HG03439 (cell line): ENCODE measurements around the gene ARL9.
"Not testable (repeated sequence)": the region's sequence is repeated elsewhere in the genome, so short reads cannot be mapped to it uniquely, and the experiment has no call there.

Source experiments
- ATAC-seq: cut with Tn5 transposase; IDR thresholded peaks from one replicate; pipeline ENCODE4 v1.9.1; 2021; ENCODE audit warnings: mild to moderate bottlenecking, moderate library complexity; ENCODE audit not compliant: unreplicated experiment

Gene ARL9

GRCh38 chr4:56505269-56506130 lies at the start of gene ARL9:
ARL9 (plus strand) TSS chr4:56505791; CDS start chr4:56505863, 72 bp downstream.
- ATAC-seq = no peak

DNA sequence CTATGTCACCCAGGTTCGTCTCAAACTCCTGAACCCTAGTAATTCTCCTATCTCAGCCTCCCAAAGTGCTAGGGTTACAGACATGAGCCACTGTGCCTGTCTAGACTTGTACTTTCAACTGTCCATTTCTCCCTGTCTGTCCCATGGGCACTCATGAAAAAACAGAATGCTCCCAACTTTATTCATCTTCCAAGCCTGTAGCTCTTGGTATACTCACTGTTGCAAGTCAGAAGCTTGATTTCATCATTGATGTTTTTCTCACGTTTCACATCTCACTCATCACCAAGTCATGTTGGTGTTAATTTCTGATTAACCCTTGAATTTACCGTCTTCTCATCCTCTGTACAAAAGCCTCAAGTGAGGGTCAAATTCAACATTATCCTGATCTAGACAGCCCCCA lies 45.5 kb upstream of the ARL9 start:
- no peak for ATAC-seq

GRCh38 chr4:56462157-56462556 lies 43.4 kb upstream of the ARL9 start:
- no peak for ATAC-seq

DNA sequence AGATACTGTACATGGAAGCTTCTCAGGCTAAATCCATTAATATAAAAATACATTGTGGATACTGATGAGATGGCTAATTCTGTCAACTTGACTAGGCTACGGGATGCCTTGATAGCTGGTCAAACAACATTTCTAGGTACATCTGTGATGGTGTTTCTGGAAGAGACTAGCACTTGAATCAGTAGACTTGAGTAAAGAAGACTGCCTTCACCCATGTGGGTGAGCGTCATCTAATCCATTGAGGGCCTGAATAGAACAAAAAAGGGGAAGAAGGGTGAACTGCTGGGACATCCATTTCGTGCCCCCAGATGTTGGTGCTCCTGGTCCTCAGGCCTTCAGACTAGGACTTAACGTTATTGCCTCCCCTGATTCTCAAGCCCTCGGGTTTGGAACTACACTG lies 41.9 kb upstream of the ARL9 start:
- no peak for ATAC-seq

DNA sequence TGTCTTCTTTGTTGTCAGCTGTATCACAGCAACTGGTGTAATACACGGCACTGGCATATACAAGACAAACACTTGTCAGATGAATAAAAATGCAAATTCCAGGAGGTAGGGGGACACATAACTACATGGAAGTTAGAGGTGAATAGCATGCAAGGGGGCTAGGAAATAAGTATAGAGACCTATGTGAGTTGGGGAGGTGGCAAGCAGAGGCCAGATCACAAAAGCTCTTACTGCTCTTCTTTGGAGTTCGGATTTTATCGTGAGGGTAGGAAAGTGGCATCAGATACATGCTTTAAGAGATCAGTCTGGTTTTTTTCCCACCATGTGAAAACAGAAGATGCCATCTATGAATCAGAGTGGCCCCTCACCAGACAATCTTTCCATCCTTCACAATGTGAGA lies 41.0 kb upstream of the ARL9 start:
- ATAC-seq = no peak

- ATAC-seq = no peak
These were observed 39.8 kb upstream of the ARL9 start for GRCh38 chr4:56465599-56466295.

DNA sequence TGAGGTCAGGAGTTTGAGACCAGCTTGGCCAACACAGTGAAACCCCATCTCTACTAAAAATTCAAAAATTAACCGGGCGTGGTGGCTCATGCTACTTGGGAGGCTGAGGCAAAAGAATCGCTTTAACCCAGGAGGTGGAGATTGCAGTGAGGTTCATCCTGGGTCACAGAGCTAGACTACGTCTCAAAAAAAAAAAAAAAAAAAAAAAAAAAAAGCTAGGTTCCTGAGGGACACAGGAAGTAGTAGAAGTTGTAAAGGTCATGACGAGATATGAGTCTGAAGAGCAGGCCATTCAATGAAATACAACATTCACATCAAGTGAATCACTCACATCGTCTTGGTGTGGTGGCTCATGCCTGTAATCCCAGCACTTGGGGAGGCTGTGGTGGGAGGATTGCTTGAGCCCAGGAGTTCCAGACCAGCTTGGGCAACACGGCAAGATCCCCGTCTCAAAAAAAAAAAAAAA lies 39.3 kb upstream of the ARL9 start:
- not testable (repeated sequence) for ATAC-seq

DNA sequence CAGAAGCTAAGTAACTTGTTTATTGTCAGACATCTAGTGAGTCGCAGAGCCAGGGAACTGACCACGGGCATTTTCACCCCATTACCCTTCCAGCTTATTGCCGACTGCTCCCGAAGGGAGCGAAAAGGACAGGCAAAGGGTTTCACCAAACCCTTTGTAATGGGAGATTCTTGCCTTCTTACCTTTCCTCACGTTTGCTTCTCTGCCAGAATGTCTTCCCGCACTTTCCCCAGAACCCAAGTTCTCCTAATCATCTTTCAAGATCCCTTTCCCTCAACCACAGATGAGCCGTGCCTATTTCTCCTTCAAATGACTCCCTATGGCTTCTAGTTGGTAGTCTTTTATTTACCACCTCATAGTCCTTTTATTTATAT lies 38.7 kb upstream of the ARL9 start:
- ATAC-seq = no peak

- ATAC-seq = peak; percentile 91
These were observed 38.1 kb upstream of the ARL9 start, which contains the start of gene SRP72 for GRCh38 chr4:56467284-56468096. SRP72 (plus strand) TSS chr4:56467617; CDS start chr4:56467636, 19 bp downstream.

- peak; percentile 52 for ATAC-seq
These were observed 37.5 kb upstream of the ARL9 start for GRCh38 chr4:56468097-56468422.

DNA sequence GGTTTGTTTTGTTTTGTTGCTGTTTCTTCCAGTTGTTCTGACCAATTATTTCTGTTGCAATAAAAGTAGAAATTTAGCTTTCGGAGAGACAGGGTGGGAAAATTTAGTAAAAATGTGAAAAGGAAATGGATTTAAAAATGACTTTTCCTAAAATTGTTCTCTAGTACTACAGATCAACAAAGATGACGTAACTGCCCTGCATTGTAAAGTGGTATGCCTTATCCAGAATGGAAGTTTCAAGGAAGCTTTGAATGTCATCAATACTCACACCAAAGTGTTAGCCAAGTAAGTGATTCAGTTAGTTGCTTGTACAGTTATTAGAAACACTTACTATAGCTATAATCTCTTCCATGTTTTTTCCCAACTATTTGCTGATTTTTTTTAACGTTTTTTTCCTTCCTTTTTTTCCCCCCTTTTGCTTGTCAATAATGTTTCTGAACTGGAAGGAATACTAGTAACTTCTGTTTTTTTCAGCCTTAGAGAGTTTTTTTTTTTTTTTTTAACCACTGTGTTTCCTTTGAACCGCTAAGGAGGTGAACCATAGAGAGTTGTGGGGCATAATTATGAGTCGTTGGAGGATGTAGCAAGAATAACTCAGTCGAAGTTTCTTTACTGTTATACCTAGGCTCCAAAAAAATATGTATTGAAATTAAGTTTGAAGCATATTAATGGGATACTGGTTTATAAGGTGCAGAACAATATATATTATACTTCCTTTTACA lies 35.9 kb upstream of the ARL9 start:
- ATAC-seq = no peak

DNA sequence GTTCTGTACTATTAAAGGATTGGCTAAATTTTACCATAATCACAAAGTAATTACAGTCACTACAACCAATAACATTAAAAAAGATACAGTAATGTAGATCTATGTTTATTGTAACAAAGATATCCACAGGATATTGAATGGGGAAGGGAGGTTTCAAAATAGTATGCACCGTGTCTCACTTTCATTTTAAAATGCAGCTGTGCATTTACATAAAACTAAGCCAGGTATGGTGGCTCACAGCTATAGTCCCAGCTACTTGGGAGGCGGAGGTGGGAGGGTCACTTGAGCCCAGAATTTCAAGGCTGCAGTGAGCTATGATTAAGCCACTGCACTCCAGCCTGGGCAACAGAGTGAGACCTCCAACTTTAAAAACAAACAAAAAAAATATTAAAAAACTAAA lies 29.7 kb upstream of the ARL9 start:
- peak; percentile 81 for ATAC-seq

DNA sequence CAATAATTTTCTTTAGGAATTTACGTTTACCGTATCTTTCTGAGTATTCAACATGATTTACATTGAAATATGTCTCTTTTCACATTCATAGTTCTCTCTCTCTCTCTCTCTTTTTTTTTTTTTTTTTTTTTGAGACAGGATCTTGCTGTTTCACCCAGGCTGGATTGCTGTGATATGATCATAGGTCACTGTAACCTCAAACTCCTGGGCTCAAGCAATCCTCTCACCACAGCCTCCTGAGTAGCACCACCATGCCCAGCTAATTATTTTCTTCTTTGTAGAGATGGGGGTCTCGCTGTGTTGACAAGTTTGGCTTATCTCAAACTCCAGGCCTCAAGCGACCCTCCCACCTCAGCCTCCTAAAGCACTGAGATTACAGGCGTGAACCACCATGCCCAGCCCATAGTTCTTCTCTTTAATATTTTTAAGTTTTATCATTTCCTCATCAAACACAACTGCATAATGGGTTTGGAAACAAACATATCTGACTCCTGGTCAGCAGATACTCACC lies 28.3 kb upstream of the ARL9 start:
- no peak for ATAC-seq

DNA sequence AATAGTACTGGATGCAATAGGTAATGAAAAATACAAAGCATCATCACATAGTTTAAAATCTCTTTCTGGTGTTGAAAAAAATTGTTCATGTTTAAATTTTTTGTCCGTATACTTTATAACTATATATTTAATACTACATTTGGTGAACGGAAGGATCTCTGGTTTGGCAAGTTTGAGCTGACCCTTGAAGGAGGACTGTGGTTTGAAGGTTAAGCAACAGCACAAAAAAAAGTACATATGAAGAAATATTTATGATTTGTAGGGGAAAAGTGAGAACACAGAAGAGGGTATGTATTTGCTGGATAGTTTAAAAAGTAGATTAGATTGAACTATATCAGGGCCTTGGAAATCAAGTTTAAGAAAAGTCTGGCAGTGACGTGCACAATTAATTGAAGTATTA lies 24.9 kb upstream of the ARL9 start:
- ATAC-seq = no peak

- no peak for ATAC-seq
These were observed 9.3 kb upstream of the ARL9 start for GRCh38 chr4:56496241-56496640.

DNA sequence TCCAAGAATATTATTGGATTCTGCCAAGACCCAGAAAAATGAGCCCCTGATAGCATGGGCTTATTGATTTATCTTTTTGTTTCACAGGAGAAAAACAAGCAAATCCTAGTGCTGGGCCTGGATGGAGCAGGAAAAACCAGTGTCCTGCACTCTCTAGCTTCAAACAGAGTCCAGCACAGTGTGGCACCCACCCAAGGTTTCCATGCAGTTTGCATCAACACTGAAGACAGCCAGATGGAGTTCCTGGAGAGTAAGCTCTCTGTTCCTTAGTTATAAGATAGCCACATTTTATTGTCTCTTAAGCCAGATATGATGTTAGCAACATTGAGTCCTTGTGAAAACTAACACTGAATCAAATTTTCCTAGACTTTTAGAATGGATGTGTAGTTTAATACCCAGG lies 5.5 kb downstream of the ARL9 start:
- ATAC-seq = no peak

- ATAC-seq = no peak
These were observed 6.6 kb downstream of the ARL9 start for GRCh38 chr4:56512166-56512565.

DNA sequence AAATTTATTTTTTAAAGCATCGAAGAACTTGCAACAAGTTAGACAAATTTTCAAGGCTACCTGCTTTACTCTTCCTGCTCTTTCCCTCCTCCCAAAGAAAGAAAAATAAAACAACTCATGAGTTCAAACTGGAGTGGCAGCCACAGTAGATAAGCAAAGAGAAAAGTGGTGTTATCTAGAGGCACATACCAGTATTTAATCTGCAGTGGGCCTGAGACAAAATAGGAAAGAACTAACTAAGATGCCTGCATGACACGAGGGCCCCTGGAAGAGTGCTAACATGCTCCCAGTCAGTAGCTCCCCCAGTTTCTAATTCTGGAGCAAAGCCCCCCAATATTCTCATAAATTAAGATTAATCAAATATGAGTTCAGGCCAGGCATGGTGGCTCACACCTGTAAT lies 7.9 kb downstream of the ARL9 start:
- no peak for ATAC-seq

DNA sequence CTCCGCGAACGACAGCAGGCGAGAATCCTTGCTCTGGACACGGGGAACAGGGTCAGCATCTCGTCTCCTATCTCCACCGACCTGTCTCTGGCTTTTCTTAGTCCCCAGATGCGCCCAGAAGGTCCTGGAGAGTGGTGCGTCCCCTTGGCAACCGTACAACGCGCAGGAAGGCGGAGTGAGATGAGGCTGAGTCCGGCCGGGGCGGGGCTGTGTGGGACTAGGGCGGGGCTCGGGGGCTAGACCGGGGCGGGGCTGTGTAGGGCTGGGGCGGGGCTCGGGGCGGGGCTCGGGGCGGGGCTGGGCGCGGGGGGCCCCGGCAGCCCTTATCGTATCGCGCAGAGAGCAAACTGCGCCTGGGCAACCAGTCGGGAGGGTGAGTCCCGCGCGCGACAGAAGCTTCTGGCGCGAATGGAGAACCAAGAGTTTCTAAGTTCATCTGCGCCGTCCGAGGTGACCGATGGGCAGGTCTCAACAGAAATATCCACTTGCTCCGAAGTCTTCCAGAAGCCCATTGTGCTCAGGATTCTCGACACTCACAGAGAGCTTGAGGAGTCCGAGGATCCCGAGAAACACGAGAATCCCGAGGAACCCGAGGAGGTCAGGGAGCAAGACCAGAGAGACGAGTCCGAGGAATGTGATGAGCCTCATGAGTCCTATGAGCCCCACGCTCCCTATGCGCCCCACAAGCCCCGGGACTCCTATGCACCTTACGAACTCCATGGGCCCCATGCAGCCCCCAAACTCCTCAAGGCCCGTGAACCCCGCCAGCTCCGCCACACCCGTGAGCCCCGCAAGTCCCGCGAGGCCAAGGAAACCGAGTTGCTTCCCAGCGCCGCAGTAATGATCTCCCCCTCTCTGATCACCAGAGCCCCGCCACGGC lies 24.9 kb downstream of the ARL9 start:
- peak; percentile 88 for ATAC-seq
